ENCODE measurements around the gene ZNF212. TPM values are rescaled to one million over a fixed set of nuclear protein-coding genes. Genes with fewer than 3 reads are reported as not detected.

The ZNF212 gene
- total RNA-seq, 6 experiments from 2014 or later: 2.6 to 5.9 (median 4.7) TPM

- Histone ChIP-seq H3K9me3 (no peaks in the 10 kb centered on the region), H3K4me1 (no peaks in the 10 kb centered on the region), H3K36me3 (peaks cover 0 to 64% (median 20%) of the 10 kb centered on the region in 4 donors), H3K4me3 (no peak overlapping the region), H3K27ac (no peak overlapping the region), H3K27me3 (no peaks in the 10 kb centered on the region)
- ATAC-seq: no peak
- DNase-seq: no peak
- intact Hi-C loops (cut with DNase I): no loop called here
- WGBS (ENCODE audit: insufficient coverage, low coverage, low lambda C conversion rate, missing lambda C conversion rate): 80% methylated on average over 5 of the region's 6 CpGs
- TF ChIP-seq, protein P1, sequence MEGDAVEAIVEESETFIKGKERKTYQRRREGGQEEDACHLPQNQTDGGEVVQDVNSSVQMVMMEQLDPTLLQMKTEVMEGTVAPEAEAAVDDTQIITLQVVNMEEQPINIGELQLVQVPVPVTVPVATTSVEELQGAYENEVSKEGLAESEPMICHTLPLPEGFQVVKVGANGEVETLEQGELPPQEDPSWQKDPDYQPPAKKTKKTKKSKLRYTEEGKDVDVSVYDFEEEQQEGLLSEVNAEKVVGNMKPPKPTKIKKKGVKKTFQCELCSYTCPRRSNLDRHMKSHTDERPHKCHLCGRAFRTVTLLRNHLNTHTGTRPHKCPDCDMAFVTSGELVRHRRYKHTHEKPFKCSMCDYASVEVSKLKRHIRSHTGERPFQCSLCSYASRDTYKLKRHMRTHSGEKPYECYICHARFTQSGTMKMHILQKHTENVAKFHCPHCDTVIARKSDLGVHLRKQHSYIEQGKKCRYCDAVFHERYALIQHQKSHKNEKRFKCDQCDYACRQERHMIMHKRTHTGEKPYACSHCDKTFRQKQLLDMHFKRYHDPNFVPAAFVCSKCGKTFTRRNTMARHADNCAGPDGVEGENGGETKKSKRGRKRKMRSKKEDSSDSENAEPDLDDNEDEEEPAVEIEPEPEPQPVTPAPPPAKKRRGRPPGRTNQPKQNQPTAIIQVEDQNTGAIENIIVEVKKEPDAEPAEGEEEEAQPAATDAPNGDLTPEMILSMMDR (IDR thresholded peaks at IDR 0.05): no peak
- no peak for TF ChIP-seq POLR2A (IDR thresholded peaks at IDR 0.05)
Measured at GRCh38 chr7:149217570-149217969, 21.9 kb upstream of the ZNF212 start.

DNA sequence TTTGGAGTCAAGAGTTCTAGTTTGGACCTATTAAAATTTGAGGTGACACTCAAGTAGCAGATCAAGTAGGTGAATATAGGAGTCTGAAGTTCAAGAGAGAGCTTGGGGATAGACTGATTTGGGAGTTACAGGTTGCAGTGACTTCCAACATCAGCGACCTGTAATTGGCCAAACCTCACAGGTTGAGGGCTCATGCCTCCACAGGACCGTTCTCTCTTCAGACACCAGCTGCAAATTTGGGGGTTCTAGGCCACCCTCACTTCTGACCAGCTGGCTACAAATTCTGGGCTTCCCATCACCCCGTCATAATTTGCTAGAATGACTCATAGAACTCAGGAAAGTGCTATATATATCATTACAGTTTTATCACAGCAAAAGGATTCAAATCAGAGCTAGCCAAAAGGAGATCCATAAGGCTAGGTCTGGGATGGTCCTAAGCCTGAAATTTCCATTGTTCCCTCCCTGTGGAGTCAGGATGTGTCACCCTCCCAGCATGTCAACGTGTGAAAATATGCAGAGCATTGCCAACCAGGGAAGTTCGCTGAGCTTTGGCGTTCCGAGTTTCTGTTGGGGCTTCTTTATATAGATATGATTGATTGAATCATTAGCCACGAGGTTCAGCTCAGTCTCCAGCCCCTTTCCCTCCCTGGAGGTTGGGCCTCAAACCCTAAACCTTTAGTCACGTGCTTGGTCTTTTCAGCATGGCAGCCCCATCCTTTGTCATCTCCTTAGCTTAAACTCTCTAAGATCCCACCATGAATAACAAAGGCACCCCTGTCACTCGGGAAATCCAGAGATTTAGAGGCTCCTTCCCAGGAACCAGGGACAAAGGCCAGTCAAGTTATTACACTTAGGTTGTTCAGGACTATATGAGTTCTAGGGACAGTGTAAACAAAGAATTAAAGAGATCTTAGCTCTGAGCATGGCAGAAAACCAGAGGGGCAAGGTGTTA, 20.7 kb upstream of the ZNF212 start:
- no peaks in the 10 kb centered on the region for H3K4me1 ChIP-seq

DNA sequence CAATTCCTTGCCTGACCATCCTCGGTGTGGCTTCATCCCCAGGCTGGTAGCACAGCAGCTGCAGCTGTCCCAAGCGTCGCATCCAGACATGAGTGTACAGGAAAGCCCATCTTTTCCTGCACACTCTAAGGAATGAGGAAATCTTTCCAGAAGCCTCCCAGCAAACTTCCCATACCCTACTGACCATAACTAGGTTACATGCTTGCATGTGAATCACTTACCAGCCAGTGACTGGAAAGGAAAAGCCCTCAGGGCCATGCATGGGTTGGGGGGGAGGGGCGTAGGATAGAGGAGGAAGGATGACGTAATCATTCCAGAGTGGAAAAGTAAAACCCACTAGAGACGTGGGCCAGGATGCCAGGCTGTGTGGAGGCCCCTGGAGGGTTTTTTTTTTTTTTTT, 18.9 kb upstream of the ZNF212 start:
- ATAC-seq: no peak
- Histone ChIP-seq H3K36me3 (peaks cover 0 to 55% (median 10%) of the 10 kb centered on the region in 4 donors), H3K27ac (no peak overlapping the region), H3K27me3 (no peaks in the 10 kb centered on the region), H3K4me1 (no peaks in the 10 kb centered on the region), H3K4me3 (no peak overlapping the region), H3K9me3 (no peaks in the 10 kb centered on the region)
- WGBS (ENCODE audit: insufficient coverage, low coverage, low lambda C conversion rate, missing lambda C conversion rate): 74% methylated on average over 6 of the region's 6 CpGs
- intact Hi-C loops (cut with DNase I): no loop called here
- DNase-seq: no peak
- TF ChIP-seq POLR2A (IDR thresholded peaks at IDR 0.05): no peak
- TF ChIP-seq, protein P1 (IDR thresholded peaks at IDR 0.05): no peak

More for the DNA sequence above, 20.7 kb upstream of the ZNF212 start:
- DNase-seq (no peak), ATAC-seq (no peak)
- Histone ChIP-seq H3K27me3 (no peaks in the 10 kb centered on the region), H3K36me3 (peaks cover 0 to 56% (median 14%) of the 10 kb centered on the region in 4 donors), H3K27ac (no peak overlapping the region), H3K4me3 (no peak overlapping the region), H3K9me3 (no peaks in the 10 kb centered on the region)
- no peak for TF ChIP-seq POLR2A (IDR thresholded peaks at IDR 0.05)
- TF ChIP-seq, protein P1 (IDR thresholded peaks at IDR 0.05): no peak
- 88% methylated on average over 7 of the region's 10 CpGs for WGBS (ENCODE audit: insufficient coverage, low coverage, low lambda C conversion rate, missing lambda C conversion rate)
- intact Hi-C loops (cut with DNase I): no loop called here

DNA sequence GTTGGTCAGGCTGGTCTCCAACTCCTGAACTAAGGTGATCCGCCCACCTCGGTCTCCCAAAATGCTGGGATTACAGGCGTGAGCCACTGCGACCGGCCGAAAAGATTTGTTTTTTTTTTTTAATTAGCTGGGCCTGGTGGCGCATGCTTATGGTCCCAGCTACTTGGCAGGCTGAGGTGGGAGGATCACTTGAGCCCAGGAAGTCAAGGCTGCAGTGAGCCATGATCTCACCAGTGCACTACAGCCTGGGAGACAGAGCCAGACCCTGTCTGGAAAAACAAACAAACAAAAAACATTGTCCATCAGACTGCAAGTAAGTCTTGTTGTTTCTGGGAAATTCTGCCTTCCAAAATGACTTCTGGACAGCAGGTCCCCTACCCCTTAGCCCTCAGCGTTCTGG, 16.3 kb upstream of the ZNF212 start:
- H3K9me3 ChIP-seq: no peaks in the 10 kb centered on the region
- intact Hi-C loops (cut with DNase I): no loop called here
- ATAC-seq (no peak), DNase-seq (no peak)
- no peaks in the 10 kb centered on the region for H3K27me3 ChIP-seq
- TF ChIP-seq POLR2A (IDR thresholded peaks at IDR 0.05): no peak
- TF ChIP-seq, protein P1 (IDR thresholded peaks at IDR 0.05): no peak
- no peak overlapping the region for H3K27ac ChIP-seq
- no peak overlapping the region for H3K4me3 ChIP-seq
- peaks cover 0 to 38% (median 5%) of the 10 kb centered on the region in 4 donors for H3K36me3 ChIP-seq
- WGBS (ENCODE audit: insufficient coverage, low coverage, low lambda C conversion rate, missing lambda C conversion rate): 92% methylated on average over 6 of the region's 8 CpGs
- no peaks in the 10 kb centered on the region for H3K4me1 ChIP-seq

Measured in right lobe of liver (tissue), 6 donors.